ENCODE results near the gene SCPEP1.

The SCPEP1 gene

GRCh38 chr17:57034807-57035754, 57.1 kb downstream of the SCPEP1 start:
- no peaks in the 10 kb centered on the region for H3K9me3 ChIP-seq (ENCODE audit: severe bottlenecking)
- H3K4me3 ChIP-seq (ENCODE audit: low read depth, low read length), result no peak overlapping the region
- no peak overlapping the region for H3K27ac ChIP-seq
- no peak for DNase-seq
- no peaks in the 10 kb centered on the region for H3K27me3 ChIP-seq (ENCODE audit: insufficient read depth, low read depth, severe bottlenecking)
- TF ChIP-seq, protein P1, sequence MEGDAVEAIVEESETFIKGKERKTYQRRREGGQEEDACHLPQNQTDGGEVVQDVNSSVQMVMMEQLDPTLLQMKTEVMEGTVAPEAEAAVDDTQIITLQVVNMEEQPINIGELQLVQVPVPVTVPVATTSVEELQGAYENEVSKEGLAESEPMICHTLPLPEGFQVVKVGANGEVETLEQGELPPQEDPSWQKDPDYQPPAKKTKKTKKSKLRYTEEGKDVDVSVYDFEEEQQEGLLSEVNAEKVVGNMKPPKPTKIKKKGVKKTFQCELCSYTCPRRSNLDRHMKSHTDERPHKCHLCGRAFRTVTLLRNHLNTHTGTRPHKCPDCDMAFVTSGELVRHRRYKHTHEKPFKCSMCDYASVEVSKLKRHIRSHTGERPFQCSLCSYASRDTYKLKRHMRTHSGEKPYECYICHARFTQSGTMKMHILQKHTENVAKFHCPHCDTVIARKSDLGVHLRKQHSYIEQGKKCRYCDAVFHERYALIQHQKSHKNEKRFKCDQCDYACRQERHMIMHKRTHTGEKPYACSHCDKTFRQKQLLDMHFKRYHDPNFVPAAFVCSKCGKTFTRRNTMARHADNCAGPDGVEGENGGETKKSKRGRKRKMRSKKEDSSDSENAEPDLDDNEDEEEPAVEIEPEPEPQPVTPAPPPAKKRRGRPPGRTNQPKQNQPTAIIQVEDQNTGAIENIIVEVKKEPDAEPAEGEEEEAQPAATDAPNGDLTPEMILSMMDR (IDR thresholded peaks at IDR 0.05; ENCODE audit: low read depth, low read length), result no peak
- H3K36me3 ChIP-seq, result no peaks in the 10 kb centered on the region

DNA sequence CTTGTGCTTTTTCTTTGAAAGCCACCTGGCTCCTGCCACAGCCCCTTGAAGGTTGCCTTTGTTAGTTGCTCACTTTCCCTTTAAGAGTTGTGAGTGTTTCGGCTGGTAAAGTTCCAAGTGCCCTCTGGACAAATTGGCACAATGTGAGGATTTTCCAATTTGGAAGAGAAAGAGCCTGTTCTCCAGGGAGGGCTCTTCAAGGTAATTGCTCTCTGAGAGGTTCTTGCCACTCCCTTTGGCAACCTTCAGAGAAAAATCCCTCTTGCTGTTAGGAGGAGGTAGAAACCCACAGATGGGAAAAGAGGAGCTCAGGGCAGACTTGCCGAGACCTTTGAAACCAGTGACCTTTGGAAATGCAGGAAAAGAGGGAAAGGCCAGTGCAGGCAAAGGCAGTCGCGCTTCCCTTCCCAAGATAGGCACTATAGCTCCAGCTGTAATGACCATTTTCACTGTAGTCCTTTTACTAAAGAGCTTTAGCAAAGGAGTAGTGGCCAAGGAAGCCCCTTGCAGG, 58.1 kb downstream of the SCPEP1 start:
- Histone ChIP-seq H3K27ac (no peak overlapping the region), H3K4me3 (ENCODE audit: low read depth, low read length) (no peak overlapping the region), H3K9me3 (ENCODE audit: severe bottlenecking) (no peaks in the 10 kb centered on the region), H3K27me3 (ENCODE audit: insufficient read depth, low read depth, severe bottlenecking) (no peaks in the 10 kb centered on the region), H3K36me3 (no peaks in the 10 kb centered on the region)
- no peak for DNase-seq
- TF ChIP-seq, protein P1 (IDR thresholded peaks at IDR 0.05; ENCODE audit: low read depth, low read length), result no peak

GRCh38 chr17:57037411-57037810, 59.5 kb downstream of the SCPEP1 start:
- TF ChIP-seq, protein P1 (IDR thresholded peaks at IDR 0.05; ENCODE audit: low read depth, low read length), result no peak
- no peaks in the 10 kb centered on the region for H3K36me3 ChIP-seq
- no peak for DNase-seq
- H3K4me3 ChIP-seq (ENCODE audit: low read depth, low read length), result no peak overlapping the region
- no peaks in the 10 kb centered on the region for H3K27me3 ChIP-seq (ENCODE audit: insufficient read depth, low read depth, severe bottlenecking)
- H3K27ac ChIP-seq, result no peak overlapping the region
- no peaks in the 10 kb centered on the region for H3K9me3 ChIP-seq (ENCODE audit: severe bottlenecking)

- Histone ChIP-seq H3K4me3 (ENCODE audit: low read depth, low read length) (no peak overlapping the region), H3K9me3 (ENCODE audit: severe bottlenecking) (no peaks in the 10 kb centered on the region), H3K36me3 (no peaks in the 10 kb centered on the region), H3K27ac (no peak overlapping the region), H3K27me3 (ENCODE audit: insufficient read depth, low read depth, severe bottlenecking) (no peaks in the 10 kb centered on the region)
- TF ChIP-seq, protein P1 (IDR thresholded peaks at IDR 0.05; ENCODE audit: low read depth, low read length), result no peak
- no peak for DNase-seq
Measured at GRCh38 chr17:57038486-57038885, 60.6 kb downstream of the SCPEP1 start.

DNA sequence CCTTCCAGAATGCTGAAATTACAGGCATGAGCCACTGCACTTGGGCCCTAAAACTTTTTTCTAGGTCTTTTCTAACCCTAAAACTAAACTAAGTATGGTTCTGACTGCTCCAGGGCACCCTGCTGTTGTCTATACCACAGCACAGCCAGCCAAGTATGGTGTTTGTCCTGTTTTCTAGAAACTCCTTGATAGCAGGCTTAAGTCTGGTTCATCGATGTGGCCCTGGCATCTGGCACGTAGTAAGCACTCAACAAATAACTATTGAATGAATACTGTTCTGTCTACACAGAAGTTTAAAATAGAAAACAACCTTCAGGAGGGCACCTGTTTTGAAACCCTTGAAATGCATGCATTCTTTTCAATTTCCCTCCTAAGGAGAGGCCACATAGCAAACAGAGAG, 62.6 kb downstream of the SCPEP1 start:
- TF ChIP-seq, protein P1 (IDR thresholded peaks at IDR 0.05; ENCODE audit: low read depth, low read length), result no peak
- DNase-seq, result no peak
- Histone ChIP-seq H3K27me3 (ENCODE audit: insufficient read depth, low read depth, severe bottlenecking) (no peaks in the 10 kb centered on the region), H3K36me3 (no peaks in the 10 kb centered on the region), H3K9me3 (ENCODE audit: severe bottlenecking) (no peaks in the 10 kb centered on the region), H3K27ac (no peak overlapping the region), H3K4me3 (ENCODE audit: low read depth, low read length) (no peak overlapping the region)

All from WERI-Rb-1 (cell line).